ENCODE results near the gene TOMM20. TPM values are rescaled to one million over a fixed set of nuclear protein-coding genes. Genes with fewer than 3 reads are reported as not detected.

Gene TOMM20
- total and polyA plus RNA-seq, 3 experiments from 2014 or later: 59.8 to 115 (median 108) TPM

GRCh38 chr1:235108876-235109275 lies 19.8 kb downstream of the TOMM20 start:
- Histone ChIP-seq H3K27ac (ENCODE audit: low read depth, low read length) (no peak overlapping the region), H3K27me3 (ENCODE audit: insufficient read depth, low read length, poor library complexity, severe bottlenecking) (no peaks in the 10 kb centered on the region), H3K36me3 (ENCODE audit: insufficient read depth, low read length) (peaks cover 36% of the 10 kb centered on the region), H3K9me3 (ENCODE audit: low read length) (no peaks in the 10 kb centered on the region), H3K4me1 (ENCODE audit: insufficient read depth, low read length) (peaks cover 12% of the 10 kb centered on the region), H3K4me3 (ENCODE audit: low read length) (no peak overlapping the region)
- DNase-seq: no peak
- ChIA-PET POLR2A (interaction anchor here (0.9 kb wide), 1 partner anchor 13 kb away, joined by 7 read pairs; no protein-coding TSS in a partner anchor), CTCF (interaction anchor here (0.6 to 1.4 kb wide), 4 partner anchors 72 to 503 kb away, joined by 3 read pairs; no protein-coding TSS in a partner anchor)
- H3K4me3 Mint-ChIP-seq: peak overlapping the region in 1 of 7 donors; percentile 16
- peaks cover 5 to 63% (median 18%) of the 10 kb centered on the region in 3 donors for H3K36me3 Mint-ChIP-seq
- H3K9me3 Mint-ChIP-seq: no peaks in the 10 kb centered on the region
- peaks cover 21 to 33% (median 31%) of the 10 kb centered on the region in 3 donors for H3K4me1 Mint-ChIP-seq
- peak overlapping the region in 3 of 8 donors; percentile 10 to 57 (median 33) for H3K27ac Mint-ChIP-seq
- H3K27me3 Mint-ChIP-seq: no peaks in the 10 kb centered on the region

GRCh38 chr1:235108185-235108593 lies 20.4 kb downstream of the TOMM20 start:
- peaks cover 18% of the 10 kb centered on the region for H3K4me1 ChIP-seq (ENCODE audit: insufficient read depth, low read length)
- H3K27me3 ChIP-seq (ENCODE audit: insufficient read depth, low read length, poor library complexity, severe bottlenecking): no peaks in the 10 kb centered on the region
- no peak overlapping the region for H3K27ac ChIP-seq (ENCODE audit: low read depth, low read length)
- no peaks in the 10 kb centered on the region for H3K9me3 ChIP-seq (ENCODE audit: low read length)
- H3K4me3 ChIP-seq (ENCODE audit: low read length): no peak overlapping the region
- POLR2A ChIA-PET: interaction anchor here (0.6 to 0.9 kb wide), 2 partner anchors 14 to 182 kb away, joined by 3 to 7 read pairs; no protein-coding TSS in a partner anchor
- H3K4me1 Mint-ChIP-seq: peaks cover 23 to 36% (median 29%) of the 10 kb centered on the region in 3 donors
- DNase-seq: no peak
- no peak overlapping the region for H3K4me3 Mint-ChIP-seq
- no peaks in the 10 kb centered on the region for H3K9me3 Mint-ChIP-seq
- CTCF ChIA-PET: interaction anchor here (0.7 to 1.4 kb wide), 4 partner anchors 73 to 308 kb away, joined by 3 to 4 read pairs (median 3); no protein-coding TSS in a partner anchor
- H3K36me3 ChIP-seq (ENCODE audit: insufficient read depth, low read length): peaks cover 30% of the 10 kb centered on the region
- peak overlapping the region in 1 of 8 donors; percentile 57 for H3K27ac Mint-ChIP-seq
- H3K27me3 Mint-ChIP-seq: no peaks in the 10 kb centered on the region
- peaks cover under 1 to 56% (median 15%) of the 10 kb centered on the region in 3 donors for H3K36me3 Mint-ChIP-seq

- H3K27ac Mint-ChIP-seq: peak overlapping the region in 5 of 8 donors; percentile 1 to 72 (median 57)
Measured at GRCh38 chr1:235107368-235108184, 21.1 kb downstream of the TOMM20 start.

GRCh38 chr1:235106457-235106856 lies 22.2 kb downstream of the TOMM20 start:
- Mint-ChIP-seq H3K9me3 (no peaks in the 10 kb centered on the region), H3K36me3 (peaks cover 0 to 42% (median 9%) of the 10 kb centered on the region in 3 donors), H3K27ac (peak overlapping the region in 4 of 8 donors; percentile 47 to 85 (median 58)), H3K4me1 (peaks cover 27 to 46% (median 34%) of the 10 kb centered on the region in 3 donors), H3K4me3 (peak overlapping the region in 4 of 7 donors; percentile 12 to 54 (median 49)), H3K27me3 (peaks cover 0 to 1% of the 10 kb centered on the region in 2 donors)
- Histone ChIP-seq H3K9me3 (ENCODE audit: low read length) (no peaks in the 10 kb centered on the region), H3K36me3 (ENCODE audit: insufficient read depth, low read length) (peaks cover 21% of the 10 kb centered on the region), H3K27me3 (ENCODE audit: insufficient read depth, low read length, poor library complexity, severe bottlenecking) (no peaks in the 10 kb centered on the region), H3K27ac (ENCODE audit: low read depth, low read length) (no peak overlapping the region), H3K4me1 (ENCODE audit: insufficient read depth, low read length) (peaks cover 24% of the 10 kb centered on the region), H3K4me3 (ENCODE audit: low read length) (no peak overlapping the region)
- no peak for DNase-seq
- POLR2A ChIA-PET: interaction anchor here (0.7 kb wide), 2 partner anchors 15 to 50 kb away, joined by 5 to 12 read pairs; no protein-coding TSS in a partner anchor
- CTCF ChIA-PET: interaction anchor here (0.6 to 3.4 kb wide), 6 partner anchors 16 to 309 kb away, joined by 3 to 23 read pairs (median 6); no protein-coding TSS in a partner anchor

More at GRCh38 chr1:235107368-235108184, 21.1 kb downstream of the TOMM20 start:
- no peaks in the 10 kb centered on the region for H3K9me3 Mint-ChIP-seq
- peaks cover 27 to 41% (median 34%) of the 10 kb centered on the region in 3 donors for H3K4me1 Mint-ChIP-seq
- POLR2A ChIA-PET: interaction anchor here (0.6 kb wide), 1 partner anchor 183 kb away, joined by 3 read pairs; no protein-coding TSS in a partner anchor
- Histone ChIP-seq H3K4me1 (ENCODE audit: insufficient read depth, low read length) (peaks cover 24% of the 10 kb centered on the region), H3K27ac (ENCODE audit: low read depth, low read length) (no peak overlapping the region), H3K9me3 (ENCODE audit: low read length) (no peaks in the 10 kb centered on the region), H3K4me3 (ENCODE audit: low read length) (no peak overlapping the region), H3K36me3 (ENCODE audit: insufficient read depth, low read length) (peaks cover 23% of the 10 kb centered on the region), H3K27me3 (ENCODE audit: insufficient read depth, low read length, poor library complexity, severe bottlenecking) (no peaks in the 10 kb centered on the region)
- H3K4me3 Mint-ChIP-seq: peak overlapping the region in 1 of 7 donors; percentile 59
- peaks cover 0 to 50% (median 10%) of the 10 kb centered on the region in 3 donors for H3K36me3 Mint-ChIP-seq
- DNase-seq: no peak
- H3K27me3 Mint-ChIP-seq: peaks cover 0 to 1% of the 10 kb centered on the region in 2 donors
- CTCF ChIA-PET: interaction anchor here (1.2 to 2.0 kb wide), 4 partner anchors 15 to 309 kb away, joined by 3 to 7 read pairs (median 4); no protein-coding TSS in a partner anchor

- H3K27ac Mint-ChIP-seq: peak overlapping the region; percentile 69 to 95 (median 89)
- peaks cover 0 to 31% (median 5%) of the 10 kb centered on the region in 3 donors for H3K36me3 Mint-ChIP-seq
- H3K4me1 Mint-ChIP-seq: peaks cover 27 to 46% (median 34%) of the 10 kb centered on the region in 3 donors
- H3K9me3 Mint-ChIP-seq: no peaks in the 10 kb centered on the region
- Histone ChIP-seq H3K36me3 (ENCODE audit: insufficient read depth, low read length) (peaks cover 10% of the 10 kb centered on the region), H3K9me3 (ENCODE audit: low read length) (no peaks in the 10 kb centered on the region), H3K27ac (ENCODE audit: low read depth, low read length) (peak overlapping the region; percentile 26), H3K27me3 (ENCODE audit: insufficient read depth, low read length, poor library complexity, severe bottlenecking) (no peaks in the 10 kb centered on the region), H3K4me3 (ENCODE audit: low read length) (peak overlapping the region; percentile 59), H3K4me1 (ENCODE audit: insufficient read depth, low read length) (peaks cover 24% of the 10 kb centered on the region)
- DNase-seq: peak in 1 of 5 donors; percentile 39
- POLR2A ChIA-PET: interaction anchor here (0.6 to 1.3 kb wide), 7 partner anchors 19 to 627 kb away, joined by 3 to 12 read pairs (median 6); partner anchors contain the start of gene RBM34
- H3K4me3 Mint-ChIP-seq: peak overlapping the region; percentile 84 to 93 (median 87)
- H3K27me3 Mint-ChIP-seq: peaks cover 0 to 1% of the 10 kb centered on the region in 2 donors
- CTCF ChIA-PET: interaction anchor here (0.7 to 3.4 kb wide), 18 partner anchors 8 to 606 kb away, joined by 3 to 23 read pairs (median 4); partner anchors contain the start of gene B3GALNT2
Measured at GRCh38 chr1:235105051-235106043, 23.3 kb downstream of the TOMM20 start.

GRCh38 chr1:235102993-235103411 lies 25.6 kb downstream of the TOMM20 start:
- Histone ChIP-seq H3K27me3 (ENCODE audit: insufficient read depth, low read length, poor library complexity, severe bottlenecking) (no peaks in the 10 kb centered on the region), H3K4me1 (ENCODE audit: insufficient read depth, low read length) (peaks cover 24% of the 10 kb centered on the region), H3K36me3 (ENCODE audit: insufficient read depth, low read length) (peaks cover 4% of the 10 kb centered on the region), H3K27ac (ENCODE audit: low read depth, low read length) (no peak overlapping the region), H3K9me3 (ENCODE audit: low read length) (no peaks in the 10 kb centered on the region), H3K4me3 (ENCODE audit: low read length) (no peak overlapping the region)
- CTCF ChIA-PET: interaction anchor here (0.6 to 2.1 kb wide), 3 partner anchors 7 to 240 kb away, joined by 3 to 11 read pairs (median 3); no protein-coding TSS in a partner anchor
- no peaks in the 10 kb centered on the region for H3K9me3 Mint-ChIP-seq
- H3K27me3 Mint-ChIP-seq: peaks cover 0 to 1% of the 10 kb centered on the region in 2 donors
- peak overlapping the region in 2 of 7 donors; percentile 12 to 34 for H3K4me3 Mint-ChIP-seq
- H3K27ac Mint-ChIP-seq: peak overlapping the region in 1 of 8 donors; percentile 74
- H3K36me3 Mint-ChIP-seq: peaks cover 0 to 9% (median 2%) of the 10 kb centered on the region in 3 donors
- peak in 2 of 5 donors; percentile 28 to 75 for DNase-seq
- peaks cover 26 to 46% (median 34%) of the 10 kb centered on the region in 3 donors for H3K4me1 Mint-ChIP-seq
- POLR2A ChIA-PET: interaction anchor here (0.6 to 1.1 kb wide), 4 partner anchors 58 to 717 kb away, joined by 3 to 6 read pairs (median 3); partner anchors contain the start of gene RBM34

GRCh38 chr1:235102259-235102582 lies 26.4 kb downstream of the TOMM20 start:
- Mint-ChIP-seq H3K4me3 (peak overlapping the region in 1 of 7 donors; percentile 7), H3K36me3 (peaks cover 0 to 2% (median 0%) of the 10 kb centered on the region in 3 donors), H3K9me3 (no peaks in the 10 kb centered on the region), H3K27me3 (peaks cover 0 to 1% of the 10 kb centered on the region in 2 donors), H3K27ac (no peak overlapping the region), H3K4me1 (peaks cover 24 to 42% (median 30%) of the 10 kb centered on the region in 3 donors)
- Histone ChIP-seq H3K27ac (ENCODE audit: low read depth, low read length) (no peak overlapping the region), H3K9me3 (ENCODE audit: low read length) (no peaks in the 10 kb centered on the region), H3K4me3 (ENCODE audit: low read length) (no peak overlapping the region), H3K4me1 (ENCODE audit: insufficient read depth, low read length) (peaks cover 24% of the 10 kb centered on the region), H3K36me3 (ENCODE audit: insufficient read depth, low read length) (peaks cover 4% of the 10 kb centered on the region), H3K27me3 (ENCODE audit: insufficient read depth, low read length, poor library complexity, severe bottlenecking) (no peaks in the 10 kb centered on the region)
- no peak for DNase-seq
- CTCF ChIA-PET: interaction anchor here (0.6 kb wide), 1 partner anchor 239 kb away, joined by 3 read pairs; no protein-coding TSS in a partner anchor
- POLR2A ChIA-PET: no interaction called here

All from CD8-positive, alpha-beta memory T cell (primary cell).